Testis (tissue), 2 donors: Measurements from ENCODE around the gene MYO7A.

Experiments used
- CTCF ChIP-seq, 3 experiments: fragments of 450-650 bp in 2 of 3; fragments of 200-600 bp in 1 of 3; sonication (generic) in 1 of 3; IDR thresholded peaks; one replicate each; pipeline ENCODE4 v1.5.1; 2016 to 2019; ENCODE audit warnings: antibody characterized with exemption in 3 of 3, mild to moderate bottlenecking in 2 of 3, moderate library complexity in 1 of 3
- POLR2A ChIP-seq: fragments of 450-650 bp; IDR thresholded peaks from one replicate; pipeline ENCODE4 v1.6.1; 2017; ENCODE audit warnings: antibody characterized with exemption, mild to moderate bottlenecking, moderate library complexity

GRCh38 chr11:77083566-77084245, 44.3 kb upstream of the MYO7A start:
- TF ChIP-seq POLR2A (no peak), CTCF (IDR thresholded peaks at IDR 0.05) (no peak)
